Adrenal gland (tissue), 5 donors: ENCODE measurements around the gene DHRS3.

Experiments used
- POLR2A ChIP-seq, 2 donors: fragments of 450-650 bp; IDR thresholded peaks; one replicate each; pipeline ENCODE4 v1.6.1; 2017; ENCODE audit warnings: antibody characterized with exemption in 2 of 2, mild to moderate bottlenecking in 2 of 2, moderate library complexity in 1 of 2
- TF ChIP-seq, protein P1 (sequence below), 6 experiments: fragments of 450-650 bp in 4 of 6; fragments of 200-600 bp in 2 of 6; sonication (generic) in 1 of 6; IDR thresholded peaks; 1 replicate in 5 of 6; 2 replicates in 1 of 6; pipeline versions ENCODE4 v1.5.1 to v1.8.0; 2016 to 2021; ENCODE audit warnings: antibody characterized with exemption in 6 of 6, mild to moderate bottlenecking in 2 of 6, moderate library complexity in 1 of 6
- donor health status: DM: no; HTN: no; CAD: no.

DNA sequence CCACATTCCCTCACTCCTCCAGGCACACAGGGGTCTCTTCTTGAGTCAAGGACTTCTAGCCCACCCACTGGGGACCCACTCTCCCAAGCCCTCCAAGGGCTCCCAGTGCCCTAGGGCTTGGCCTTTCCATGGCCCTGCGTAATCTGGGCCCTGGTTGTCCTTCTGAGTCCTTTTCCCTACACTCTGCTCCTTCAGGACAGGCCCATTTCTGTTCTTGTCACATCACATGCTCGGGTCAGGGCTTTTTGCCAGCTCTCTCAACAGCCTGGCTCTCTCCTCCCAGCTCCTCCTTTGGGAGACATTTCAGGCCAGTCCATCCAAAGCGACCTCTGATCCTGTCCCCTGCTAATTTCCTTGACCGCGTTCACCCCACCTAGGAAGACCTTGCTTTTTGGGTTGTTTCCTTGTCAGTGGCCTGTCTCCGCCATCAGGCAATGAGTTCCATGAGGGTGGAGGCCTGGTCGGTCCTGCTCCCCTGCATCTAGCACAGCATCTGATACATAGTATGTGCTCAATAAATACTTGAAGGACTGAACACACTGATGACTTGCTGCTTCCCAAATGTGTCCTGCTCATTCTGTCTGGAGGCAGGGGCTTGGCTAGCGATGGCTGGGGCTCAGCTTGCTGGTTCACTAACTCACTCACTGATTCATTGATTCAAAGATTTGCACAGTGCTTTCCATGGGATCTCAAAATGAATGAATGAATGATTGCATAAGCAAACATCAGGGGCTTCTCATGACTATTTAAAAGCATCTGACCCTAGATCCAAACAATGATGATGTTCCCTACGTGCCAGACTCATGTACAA is 44.8 kb downstream of the DHRS3 start:
- TF ChIP-seq, protein P1, sequence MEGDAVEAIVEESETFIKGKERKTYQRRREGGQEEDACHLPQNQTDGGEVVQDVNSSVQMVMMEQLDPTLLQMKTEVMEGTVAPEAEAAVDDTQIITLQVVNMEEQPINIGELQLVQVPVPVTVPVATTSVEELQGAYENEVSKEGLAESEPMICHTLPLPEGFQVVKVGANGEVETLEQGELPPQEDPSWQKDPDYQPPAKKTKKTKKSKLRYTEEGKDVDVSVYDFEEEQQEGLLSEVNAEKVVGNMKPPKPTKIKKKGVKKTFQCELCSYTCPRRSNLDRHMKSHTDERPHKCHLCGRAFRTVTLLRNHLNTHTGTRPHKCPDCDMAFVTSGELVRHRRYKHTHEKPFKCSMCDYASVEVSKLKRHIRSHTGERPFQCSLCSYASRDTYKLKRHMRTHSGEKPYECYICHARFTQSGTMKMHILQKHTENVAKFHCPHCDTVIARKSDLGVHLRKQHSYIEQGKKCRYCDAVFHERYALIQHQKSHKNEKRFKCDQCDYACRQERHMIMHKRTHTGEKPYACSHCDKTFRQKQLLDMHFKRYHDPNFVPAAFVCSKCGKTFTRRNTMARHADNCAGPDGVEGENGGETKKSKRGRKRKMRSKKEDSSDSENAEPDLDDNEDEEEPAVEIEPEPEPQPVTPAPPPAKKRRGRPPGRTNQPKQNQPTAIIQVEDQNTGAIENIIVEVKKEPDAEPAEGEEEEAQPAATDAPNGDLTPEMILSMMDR (IDR thresholded peaks at IDR 0.05), result no peak
- TF ChIP-seq POLR2A (IDR thresholded peaks at IDR 0.05), result no peak
